ENCODE results near the gene GJD3. TPM values are rescaled to one million over a fixed set of nuclear protein-coding genes. Genes with fewer than 3 reads are reported as not detected.
"Not testable (repeated sequence)": the region's sequence is repeated elsewhere in the genome, so short reads cannot be mapped to it uniquely, and the experiment has no call there.

The GJD3 gene
- total RNA-seq, 2 experiments from 2014 or later: not detected

GRCh38 chr17:40372031-40372430 is 7.5 kb upstream of the GJD3 start:
- intact Hi-C loops (cut with micrococcal nuclease; ENCODE audit: unreplicated experiment): no loop called here
- Histone ChIP-seq H3K27ac (ENCODE audit: low read depth, low read length, poor library complexity, severe bottlenecking) (no peak overlapping the region), H3K4me2 (ENCODE audit: low read length) (no peak overlapping the region), H3K36me3 (ENCODE audit: insufficient read depth, low read length) (no peaks in the 10 kb centered on the region), H2AFZ (ENCODE audit: low read length) (no peak overlapping the region), H4K20me1 (ENCODE audit: insufficient read depth, low read length) (no peaks in the 10 kb centered on the region), H3K79me2 (ENCODE audit: insufficient read depth, low read depth, low read length) (no peaks in the 10 kb centered on the region), H3K9me3 (ENCODE audit: low read length) (no peaks in the 10 kb centered on the region), H3K9me2 (ENCODE audit: insufficient read depth, low read length) (no peaks in the 10 kb centered on the region), H3K4me3 (ENCODE audit: low read depth, low read length, poor library complexity, severe bottlenecking) (no peak overlapping the region), H3K4me1 (ENCODE audit: insufficient read depth, low read length, poor library complexity, severe bottlenecking) (no peaks in the 10 kb centered on the region)
- no TSS peak for BruUV-seq (replicated peaks)
- no peak for TF ChIP-seq CTCF (conservative IDR thresholded peaks at IDR 0.05; ENCODE audit: low read length)
- no peak for TF ChIP-seq EZH2phosphoT487 (IDR thresholded peaks at IDR 0.05; ENCODE audit: borderline replicate concordance, low read depth, low read length)
- ChIA-PET CTCF (ENCODE audit: unreplicated experiment) (no interaction called here), POLR2A (no interaction called here)
- no peak for DNase-seq (ENCODE audit: low spot score)

- CTCF ChIA-PET (ENCODE audit: unreplicated experiment): no interaction called here
- no TSS peak for BruUV-seq (replicated peaks)
- Histone ChIP-seq H3K4me1 (ENCODE audit: insufficient read depth, low read length, poor library complexity, severe bottlenecking) (no peaks in the 10 kb centered on the region), H3K36me3 (ENCODE audit: insufficient read depth, low read length) (no peaks in the 10 kb centered on the region), H3K79me2 (ENCODE audit: insufficient read depth, low read depth, low read length) (no peaks in the 10 kb centered on the region), H4K20me1 (ENCODE audit: insufficient read depth, low read length) (no peaks in the 10 kb centered on the region), H3K4me3 (ENCODE audit: low read depth, low read length, poor library complexity, severe bottlenecking) (no peak overlapping the region), H2AFZ (ENCODE audit: low read length) (peak overlapping the region; percentile 3; the same call in 1 of the 2 replicates), H3K9me2 (ENCODE audit: insufficient read depth, low read length) (no peaks in the 10 kb centered on the region), H3K9me3 (ENCODE audit: low read length) (no peaks in the 10 kb centered on the region), H3K4me2 (ENCODE audit: low read length) (no peak overlapping the region), H3K27ac (ENCODE audit: low read depth, low read length, poor library complexity, severe bottlenecking) (no peak overlapping the region)
- POLR2A ChIA-PET: no interaction called here
- TF ChIP-seq CTCF (conservative IDR thresholded peaks at IDR 0.05; ENCODE audit: low read length) (no peak), EZH2phosphoT487 (IDR thresholded peaks at IDR 0.05; ENCODE audit: borderline replicate concordance, low read depth, low read length) (no peak)
- intact Hi-C loops (cut with micrococcal nuclease; ENCODE audit: unreplicated experiment): no loop called here
- peak; percentile 62 for DNase-seq (ENCODE audit: low spot score)
These were observed 6.9 kb upstream of the GJD3 start for GRCh38 chr17:40371261-40371929.

GRCh38 chr17:40369923-40370322 is 5.4 kb upstream of the GJD3 start:
- no peak overlapping the region for H3K4me2 ChIP-seq (ENCODE audit: low read length)
- H3K9me2 ChIP-seq (ENCODE audit: insufficient read depth, low read length): no peaks in the 10 kb centered on the region
- H3K4me1 ChIP-seq (ENCODE audit: insufficient read depth, low read length, poor library complexity, severe bottlenecking): no peaks in the 10 kb centered on the region
- TF ChIP-seq EZH2phosphoT487 (IDR thresholded peaks at IDR 0.05; ENCODE audit: borderline replicate concordance, low read depth, low read length) (no peak), CTCF (conservative IDR thresholded peaks at IDR 0.05; ENCODE audit: low read length) (no peak)
- H3K36me3 ChIP-seq (ENCODE audit: insufficient read depth, low read length): no peaks in the 10 kb centered on the region
- DNase-seq (ENCODE audit: low spot score): no peak
- CTCF ChIA-PET (ENCODE audit: unreplicated experiment): no interaction called here
- H3K9me3 ChIP-seq (ENCODE audit: low read length): no peaks in the 10 kb centered on the region
- no peak overlapping the region for H3K27ac ChIP-seq (ENCODE audit: low read depth, low read length, poor library complexity, severe bottlenecking)
- no peak overlapping the region for H2AFZ ChIP-seq (ENCODE audit: low read length)
- POLR2A ChIA-PET: interaction anchor here (0.7 kb wide), 1 partner anchor 110 kb away, joined by 4 read pairs; no protein-coding TSS in a partner anchor
- intact Hi-C loops (cut with micrococcal nuclease; ENCODE audit: unreplicated experiment): no loop called here
- BruUV-seq (replicated peaks): no TSS peak
- no peak overlapping the region for H3K4me3 ChIP-seq (ENCODE audit: low read depth, low read length, poor library complexity, severe bottlenecking)
- H4K20me1 ChIP-seq (ENCODE audit: insufficient read depth, low read length): no peaks in the 10 kb centered on the region
- H3K79me2 ChIP-seq (ENCODE audit: insufficient read depth, low read depth, low read length): no peaks in the 10 kb centered on the region

- H3K4me2 ChIP-seq (ENCODE audit: low read length); CTCF ChIA-PET (ENCODE audit: unreplicated experiment); intact Hi-C loops (cut with micrococcal nuclease; ENCODE audit: unreplicated experiment); H3K4me3 ChIP-seq (ENCODE audit: low read depth, low read length, poor library complexity, severe bottlenecking); H2AFZ ChIP-seq (ENCODE audit: low read length); H3K36me3 ChIP-seq (ENCODE audit: insufficient read depth, low read length); BruUV-seq (replicated peaks); H4K20me1 ChIP-seq (ENCODE audit: insufficient read depth, low read length); DNase-seq (ENCODE audit: low spot score); H3K9me3 ChIP-seq (ENCODE audit: low read length); H3K4me1 ChIP-seq (ENCODE audit: insufficient read depth, low read length, poor library complexity, severe bottlenecking); H3K79me2 ChIP-seq (ENCODE audit: insufficient read depth, low read depth, low read length); H3K27ac ChIP-seq (ENCODE audit: low read depth, low read length, poor library complexity, severe bottlenecking); H3K9me2 ChIP-seq (ENCODE audit: insufficient read depth, low read length); POLR2A ChIA-PET: not testable (repeated sequence)
These were observed 3.2 kb upstream of the GJD3 start for GRCh38 chr17:40367728-40368127.

All from OCI-LY7 (cell line).